Gastrocnemius medialis (tissue), 4 donors: ENCODE data around the gene DMBT1. TPM values are rescaled to one million over a fixed set of nuclear protein-coding genes. Genes with fewer than 3 reads are reported as not detected.
"Not testable (repeated sequence)": the region's sequence is repeated elsewhere in the genome, so short reads cannot be mapped to it uniquely, and the experiment has no call there.

Experiments used
- ATAC-seq, 2 donors: fragments of 150-250 bp; one replicate each; pipeline ENCODE4 v1.9.1; 2016
- DNase-seq, 2 donors: peaks; one replicate each; pipeline ENCODE4 v3.0.0-alpha.2; 2019
- H3K27ac ChIP-seq, 4 donors: fragments of 200-600 bp; sonication (generic); 1 replicate in 1 of 4; 2 replicates in 3 of 4; pipeline ENCODE4 v1.5.1; 2016 to 2018; ENCODE audit warnings: mild to moderate bottlenecking in 2 of 4, moderate library complexity in 1 of 4
- H3K27me3 ChIP-seq, 3 donors: fragments of 200-600 bp; sonication (generic) in 2 of 3; 1 replicate in 1 of 3; 2 replicates in 2 of 3; pipeline versions ENCODE4 v1.5.1 to v1.6.0; 2016 to 2019; ENCODE audit warnings: mild to moderate bottlenecking in 1 of 3, moderate library complexity in 1 of 3
- H3K36me3 ChIP-seq, 2 donors: fragments of 200-600 bp; sonication (generic) in 1 of 2; one replicate each; pipeline ENCODE4 v1.5.1; 2017 to 2018
- H3K4me1 ChIP-seq, 2 donors: fragments of 200-600 bp; sonication (generic) in 1 of 2; one replicate each; pipeline ENCODE4 v1.5.1; 2016 to 2017; ENCODE audit warnings: mild to moderate bottlenecking in 2 of 2
- H3K4me3 ChIP-seq, 4 donors: fragments of 200-600 bp; sonication (generic) in 3 of 4; 1 replicate in 1 of 4; 2 replicates in 3 of 4; pipeline ENCODE4 v1.5.1; 2016 to 2019; ENCODE audit warnings: mild to moderate bottlenecking in 2 of 4
- H3K9me3 ChIP-seq, 3 donors: fragments of 200-600 bp; sonication (generic) in 2 of 3; 1 replicate in 1 of 3; 2 replicates in 2 of 3; pipeline ENCODE4 v1.5.1; 2016 to 2019
- POLR2A ChIP-seq, 2 donors: fragments of 450-650 bp; IDR thresholded peaks; one replicate each; pipeline ENCODE4 v1.6.1; 2017; ENCODE audit warnings: antibody characterized with exemption in 2 of 2, mild to moderate bottlenecking in 2 of 2, moderate library complexity in 2 of 2
- in situ Hi-C, 4 donors: fragments of 200-750 bp; cut with MboI; loops; one replicate each; pipeline versions ENCODE4 v1.15.0 to v1.8.0; 2017; ENCODE audit warnings: low sequenced_read_pairs in 4 of 4
- intact Hi-C: fragments of 100-400 bp; cut with DNase I; formaldehyde crosslinking; loops from one replicate; pipeline ENCODE4 v1.15.1; 2023; ENCODE audit warnings: low total_unique reads
- total RNA-seq, 4 donors: library from RNA; depleted of rRNA; stranded (reverse); fragments of >200 nt; gene quantifications; one replicate each; pipeline versions ENCODE4 v1.1.0 to v1.2.3, GENCODE V29; 2016
- TF ChIP-seq, protein P1 (sequence below), 5 experiments: fragments of 450-650 bp in 3 of 5; fragments of 200-600 bp in 2 of 5; sonication (generic) in 2 of 5; IDR thresholded peaks in 4 of 5; conservative IDR thresholded peaks in 1 of 5; 1 replicate in 4 of 5; 2 replicates in 1 of 5; pipeline ENCODE4 v1.5.1; 2016 to 2019; ENCODE audit warnings: antibody characterized with exemption in 5 of 5, mild to moderate bottlenecking in 3 of 5, moderate library complexity in 3 of 5

Gene DMBT1
- total RNA-seq, 4 donors from 2014 or later: 0.32 TPM; not detected in 3

DNA sequence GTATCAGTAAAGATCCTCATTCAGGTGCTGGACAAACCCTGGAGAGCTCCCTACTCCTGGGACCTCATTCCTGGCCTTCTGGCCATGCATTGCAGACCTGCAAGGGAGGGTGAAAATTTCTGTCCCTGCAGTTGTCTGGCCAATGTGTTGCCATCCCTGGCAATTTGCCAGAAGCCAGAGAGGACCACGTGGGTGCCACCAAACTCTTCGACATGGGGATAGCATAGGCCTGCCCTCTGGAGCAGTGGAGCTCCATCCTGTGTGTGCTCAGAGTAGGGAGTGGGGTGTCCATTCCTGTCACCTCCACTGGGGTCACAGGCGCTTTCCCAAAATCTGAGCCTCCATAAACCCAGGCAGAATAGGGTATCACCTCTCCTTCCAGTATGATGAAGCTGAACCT, 31.2 kb downstream of the DMBT1 start:
- H3K9me3 ChIP-seq: no peaks in the 10 kb centered on the region
- intact Hi-C loops (no loop called here), in situ Hi-C loops (no loop called here)
- no peak for ATAC-seq
- DNase-seq: no peak
- H3K4me1 ChIP-seq: no peaks in the 10 kb centered on the region
- H3K4me3 ChIP-seq: no peak overlapping the region
- no peaks in the 10 kb centered on the region for H3K36me3 ChIP-seq
- no peaks in the 10 kb centered on the region for H3K27me3 ChIP-seq
- H3K27ac ChIP-seq: no peak overlapping the region
- TF ChIP-seq, protein P1, sequence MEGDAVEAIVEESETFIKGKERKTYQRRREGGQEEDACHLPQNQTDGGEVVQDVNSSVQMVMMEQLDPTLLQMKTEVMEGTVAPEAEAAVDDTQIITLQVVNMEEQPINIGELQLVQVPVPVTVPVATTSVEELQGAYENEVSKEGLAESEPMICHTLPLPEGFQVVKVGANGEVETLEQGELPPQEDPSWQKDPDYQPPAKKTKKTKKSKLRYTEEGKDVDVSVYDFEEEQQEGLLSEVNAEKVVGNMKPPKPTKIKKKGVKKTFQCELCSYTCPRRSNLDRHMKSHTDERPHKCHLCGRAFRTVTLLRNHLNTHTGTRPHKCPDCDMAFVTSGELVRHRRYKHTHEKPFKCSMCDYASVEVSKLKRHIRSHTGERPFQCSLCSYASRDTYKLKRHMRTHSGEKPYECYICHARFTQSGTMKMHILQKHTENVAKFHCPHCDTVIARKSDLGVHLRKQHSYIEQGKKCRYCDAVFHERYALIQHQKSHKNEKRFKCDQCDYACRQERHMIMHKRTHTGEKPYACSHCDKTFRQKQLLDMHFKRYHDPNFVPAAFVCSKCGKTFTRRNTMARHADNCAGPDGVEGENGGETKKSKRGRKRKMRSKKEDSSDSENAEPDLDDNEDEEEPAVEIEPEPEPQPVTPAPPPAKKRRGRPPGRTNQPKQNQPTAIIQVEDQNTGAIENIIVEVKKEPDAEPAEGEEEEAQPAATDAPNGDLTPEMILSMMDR (IDR thresholded peaks at IDR 0.05 in 4 of 5, conservative IDR thresholded peaks at IDR 0.05 in 1 of 5): no peak
- TF ChIP-seq POLR2A (IDR thresholded peaks at IDR 0.05): no peak

DNA sequence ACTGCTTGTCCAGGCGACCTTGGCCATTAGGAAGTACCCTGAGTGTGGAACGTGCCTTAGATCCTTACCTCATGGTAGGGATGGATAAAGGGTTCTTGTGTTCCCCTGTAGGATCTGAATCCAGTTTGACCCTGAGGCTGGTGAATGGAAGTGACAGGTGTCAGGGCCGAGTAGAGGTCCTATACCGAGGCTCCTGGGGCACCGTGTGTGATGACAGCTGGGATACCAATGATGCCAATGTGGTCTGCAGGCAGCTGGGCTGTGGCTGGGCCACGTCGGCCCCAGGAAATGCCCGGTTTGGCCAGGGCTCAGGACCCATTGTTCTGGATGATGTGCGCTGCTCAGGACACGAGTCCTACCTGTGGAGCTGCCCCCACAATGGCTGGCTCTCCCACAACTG, 31.6 kb downstream of the DMBT1 start:
- Histone ChIP-seq H3K4me3 (no peak overlapping the region), H3K36me3 (no peaks in the 10 kb centered on the region), H3K27me3 (no peaks in the 10 kb centered on the region), H3K9me3 (no peaks in the 10 kb centered on the region), H3K27ac (no peak overlapping the region), H3K4me1 (no peaks in the 10 kb centered on the region)
- no peak for ATAC-seq
- intact Hi-C loops: no loop called here
- in situ Hi-C loops: no loop called here
- no peak for DNase-seq
- TF ChIP-seq, protein P1 (IDR thresholded peaks at IDR 0.05 in 4 of 5, conservative IDR thresholded peaks at IDR 0.05 in 1 of 5): no peak
- TF ChIP-seq POLR2A (IDR thresholded peaks at IDR 0.05): no peak

DNA sequence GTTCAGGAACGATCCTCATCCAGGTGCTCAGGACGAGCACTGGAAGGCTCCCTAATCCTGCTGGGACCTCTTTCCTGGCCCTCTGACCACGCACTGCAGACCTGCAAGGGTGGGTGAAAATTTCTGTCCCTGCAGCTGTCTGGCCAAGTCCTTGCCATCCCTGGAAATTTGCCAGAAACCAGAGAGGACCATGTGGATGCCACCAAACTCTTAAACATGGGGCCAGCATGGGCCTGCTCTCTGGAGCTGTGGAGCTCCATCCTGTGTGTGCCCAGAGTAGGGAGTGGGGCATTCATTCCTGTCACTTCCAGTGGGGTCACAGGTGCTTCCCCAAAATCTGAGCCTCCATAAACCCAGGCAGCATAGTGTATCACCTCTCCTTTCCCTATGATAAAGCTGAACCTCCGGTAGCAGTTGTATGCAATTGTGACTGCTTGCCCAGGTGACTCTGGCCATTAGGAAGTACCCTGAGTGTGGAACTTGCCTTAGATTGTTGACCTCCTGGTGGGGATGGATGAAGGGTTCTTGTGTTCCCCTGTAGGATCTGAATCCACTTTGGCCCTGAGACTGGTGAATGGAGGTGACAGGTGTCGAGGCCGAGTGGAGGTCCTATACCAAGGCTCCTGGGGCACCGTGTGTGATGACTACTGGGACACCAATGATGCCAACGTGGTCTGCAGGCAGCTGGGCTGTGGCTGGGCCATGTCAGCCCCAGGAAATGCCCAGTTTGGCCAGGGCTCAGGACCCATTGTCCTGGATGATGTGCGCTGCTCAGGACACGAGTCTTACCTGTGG, 57.1 kb downstream of the DMBT1 start:
- no peaks in the 10 kb centered on the region for H3K9me3 ChIP-seq
- no peak for ATAC-seq
- no peak for TF ChIP-seq POLR2A (IDR thresholded peaks at IDR 0.05)
- TF ChIP-seq, protein P1 (IDR thresholded peaks at IDR 0.05 in 4 of 5, conservative IDR thresholded peaks at IDR 0.05 in 1 of 5): no peak
- H3K4me1 ChIP-seq: no peaks in the 10 kb centered on the region
- no peaks in the 10 kb centered on the region for H3K27me3 ChIP-seq
- intact Hi-C loops (no loop called here), in situ Hi-C loops (no loop called here)
- no peak for DNase-seq
- H3K4me3 ChIP-seq: no peak overlapping the region
- H3K27ac ChIP-seq: no peak overlapping the region
- H3K36me3 ChIP-seq: no peaks in the 10 kb centered on the region

DNA sequence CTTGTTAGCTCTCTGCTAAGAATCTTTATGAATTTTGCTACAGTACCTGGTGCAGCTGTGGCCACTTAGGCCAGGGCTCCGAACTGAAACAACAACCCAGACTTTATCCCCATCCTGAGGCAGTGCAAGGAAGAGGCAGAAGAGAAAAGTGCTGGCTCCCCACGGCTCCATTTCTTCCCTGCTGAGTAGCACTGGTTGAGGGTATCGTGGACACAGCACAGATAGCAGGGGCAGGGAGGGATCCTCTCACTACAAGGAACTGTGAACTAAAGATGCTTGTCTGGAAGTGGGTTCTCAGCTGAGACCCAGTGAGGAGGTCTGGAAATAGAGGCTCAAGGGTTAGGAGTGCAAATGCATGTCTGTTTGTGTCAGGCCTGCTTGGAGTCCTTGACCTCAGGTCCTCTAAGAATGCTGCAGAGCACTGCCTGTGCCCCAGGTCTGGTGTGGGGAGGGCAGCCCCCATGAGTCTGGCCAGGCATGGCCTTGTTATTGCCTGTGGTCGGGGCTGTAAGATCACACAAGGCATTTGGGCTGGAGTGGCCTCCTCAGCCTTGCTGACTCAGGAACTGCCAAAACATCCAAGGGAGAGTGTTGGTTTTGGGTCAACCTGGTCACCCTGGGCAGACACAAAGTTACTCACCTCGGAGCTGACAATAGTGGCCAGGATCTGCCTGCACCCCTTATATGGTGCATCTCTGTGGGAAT, 58.1 kb downstream of the DMBT1 start:
- no peaks in the 10 kb centered on the region for H3K4me1 ChIP-seq
- in situ Hi-C loops: no loop called here
- no peak for ATAC-seq
- intact Hi-C loops: no loop called here
- no peaks in the 10 kb centered on the region for H3K9me3 ChIP-seq
- H3K36me3 ChIP-seq: no peaks in the 10 kb centered on the region
- H3K4me3 ChIP-seq: no peak overlapping the region
- H3K27ac ChIP-seq: no peak overlapping the region
- TF ChIP-seq, protein P1 (IDR thresholded peaks at IDR 0.05 in 4 of 5, conservative IDR thresholded peaks at IDR 0.05 in 1 of 5): no peak
- TF ChIP-seq POLR2A (IDR thresholded peaks at IDR 0.05): no peak
- DNase-seq: no peak
- H3K27me3 ChIP-seq: no peaks in the 10 kb centered on the region

DNA sequence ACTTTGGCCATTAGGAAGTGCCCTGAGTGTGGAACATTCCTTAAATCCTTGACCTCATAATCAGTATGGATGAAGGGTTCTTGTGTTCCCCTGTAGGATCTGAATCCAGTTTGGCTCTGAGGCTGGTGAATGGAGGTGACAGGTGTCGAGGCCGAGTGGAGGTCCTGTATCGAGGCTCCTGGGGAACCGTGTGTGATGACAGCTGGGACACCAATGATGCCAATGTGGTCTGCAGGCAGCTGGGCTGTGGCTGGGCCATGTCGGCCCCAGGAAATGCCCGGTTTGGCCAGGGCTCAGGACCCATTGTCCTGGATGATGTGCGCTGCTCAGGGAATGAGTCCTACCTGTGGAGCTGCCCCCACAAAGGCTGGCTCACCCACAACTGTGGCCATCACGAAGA, 60.4 kb downstream of the DMBT1 start:
- ATAC-seq, in situ Hi-C loops, H3K36me3 ChIP-seq, intact Hi-C loops, H3K27me3 ChIP-seq, DNase-seq, H3K27ac ChIP-seq, H3K4me3 ChIP-seq, H3K4me1 ChIP-seq, H3K9me3 ChIP-seq: not testable (repeated sequence)
